NCI-H2029 treated with DMSO at 0.1 percent for 48 hours (cell line): ENCODE results near the gene ANTKMT.
"Not testable (repeated sequence)": the region's sequence is repeated elsewhere in the genome, so short reads cannot be mapped to it uniquely, and the experiment has no call there.

Source experiments
- DNase-seq: peaks from one replicate; lab custom pipeline; 2025; lab: John Stamatoyannopoulos, UW

ANTKMT gene

DNA sequence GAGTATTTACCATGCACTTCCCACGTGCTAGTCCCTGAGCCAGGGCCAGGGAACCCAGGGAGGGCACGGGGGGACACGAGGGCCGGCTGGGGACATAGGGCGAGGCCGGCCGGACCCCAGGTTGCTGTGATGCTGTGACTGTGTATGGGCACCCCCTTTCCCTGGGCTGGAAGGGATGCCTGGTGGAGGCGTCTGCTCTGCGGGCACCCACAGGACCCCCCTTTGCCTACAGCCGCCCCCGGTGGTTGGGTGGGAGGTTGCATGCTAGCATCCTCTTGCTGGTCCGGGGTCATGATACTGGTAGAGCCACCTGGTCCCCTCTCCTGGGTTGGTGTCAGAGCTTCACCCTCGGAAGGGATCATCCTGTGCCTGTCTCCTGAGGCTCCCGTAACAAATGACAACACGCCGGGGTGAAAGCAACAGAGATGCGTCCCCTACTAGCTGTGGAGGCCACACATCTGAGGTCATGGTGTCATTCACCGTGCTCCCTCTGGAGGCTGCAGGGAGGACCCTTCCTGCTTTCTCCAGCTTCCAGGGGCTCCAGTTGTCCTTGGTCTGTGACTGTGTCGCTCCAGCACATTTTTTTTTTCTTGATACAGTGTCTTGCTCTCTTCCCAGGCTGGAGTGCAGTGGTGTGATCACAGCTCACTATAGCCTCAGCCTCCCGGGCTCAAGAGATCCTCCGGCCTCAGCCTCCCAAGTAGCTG is 23.0 kb downstream of the ANTKMT start:
- no peak for DNase-seq

DNA sequence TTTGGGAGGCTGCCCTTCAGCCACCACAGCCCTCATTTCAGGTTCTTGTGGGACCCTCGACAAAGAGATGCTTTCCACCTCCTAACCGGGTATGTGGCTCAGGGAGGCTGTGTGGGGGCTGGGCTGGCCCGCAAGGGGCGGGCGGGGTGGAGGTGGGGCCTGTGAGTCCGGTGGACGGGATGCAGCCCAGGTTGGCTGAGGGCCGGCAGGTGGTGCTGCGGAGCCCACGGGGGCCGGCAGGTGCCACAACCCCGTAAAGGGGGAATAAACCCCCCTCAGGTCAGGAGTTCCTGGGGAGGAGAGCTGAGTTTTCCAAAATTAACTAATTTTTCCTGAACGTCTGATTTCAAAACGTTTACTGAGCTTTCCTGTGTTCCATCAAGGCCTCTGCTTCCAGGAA is 24.8 kb downstream of the ANTKMT start:
- no peak for DNase-seq

DNA sequence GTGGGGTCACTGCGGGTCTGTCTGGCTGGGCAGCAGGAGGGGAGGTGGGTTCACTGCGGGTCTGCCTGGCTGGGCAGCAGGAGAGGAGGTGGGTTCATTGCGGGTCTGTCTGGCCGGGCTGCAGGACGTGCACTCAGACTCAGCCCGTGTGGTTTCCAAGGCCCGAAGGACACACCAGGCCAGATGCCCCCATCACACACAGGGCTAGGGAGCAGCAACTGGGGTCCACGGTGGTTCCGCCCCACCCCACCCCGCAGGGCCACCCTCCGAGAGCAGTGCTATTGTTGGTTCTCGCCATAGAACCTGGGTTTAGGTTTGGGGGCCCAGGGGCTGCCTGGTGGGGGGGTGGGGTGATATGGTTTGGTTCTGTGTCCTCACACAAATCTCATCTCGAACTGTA is 25.7 kb downstream of the ANTKMT start:
- DNase-seq: no peak

DNA sequence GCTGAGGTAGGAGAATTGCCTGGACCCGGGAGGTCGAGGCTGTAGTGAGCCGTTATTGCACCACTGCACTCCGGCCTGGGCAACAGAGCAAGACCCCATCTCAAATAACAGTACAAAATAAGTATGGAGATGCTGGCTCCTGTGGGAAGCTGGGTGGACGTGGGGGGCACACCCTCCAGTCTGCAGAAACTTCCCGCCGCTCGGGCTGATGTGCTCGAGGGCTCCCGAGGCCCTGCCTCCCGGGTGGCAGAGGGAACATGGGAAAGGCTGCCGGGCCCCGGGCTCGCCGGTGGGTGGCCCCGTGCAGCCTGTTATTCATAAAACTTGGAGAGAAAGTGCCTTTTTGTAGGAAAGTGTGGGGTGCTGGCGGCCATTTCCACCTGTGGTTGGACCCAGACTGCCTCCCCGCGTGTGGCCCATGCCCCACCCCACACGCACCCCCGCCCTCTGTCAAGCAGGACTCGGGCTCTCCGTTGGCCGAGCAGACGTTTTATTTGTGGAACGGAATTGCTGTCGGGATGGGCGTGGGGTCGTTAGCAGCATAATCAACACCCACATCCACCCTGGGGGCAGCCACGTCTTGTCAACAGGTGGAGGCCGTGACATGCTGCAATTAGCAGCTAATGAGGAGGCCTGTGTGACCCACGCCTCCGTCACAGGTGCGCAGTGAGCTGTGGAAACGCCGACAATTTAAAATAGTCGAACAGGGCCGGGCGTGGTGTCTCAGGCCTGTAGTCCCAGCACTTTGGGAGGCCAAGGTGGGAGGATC is 27.2 kb downstream of the ANTKMT start:
- no peak for DNase-seq

DNA sequence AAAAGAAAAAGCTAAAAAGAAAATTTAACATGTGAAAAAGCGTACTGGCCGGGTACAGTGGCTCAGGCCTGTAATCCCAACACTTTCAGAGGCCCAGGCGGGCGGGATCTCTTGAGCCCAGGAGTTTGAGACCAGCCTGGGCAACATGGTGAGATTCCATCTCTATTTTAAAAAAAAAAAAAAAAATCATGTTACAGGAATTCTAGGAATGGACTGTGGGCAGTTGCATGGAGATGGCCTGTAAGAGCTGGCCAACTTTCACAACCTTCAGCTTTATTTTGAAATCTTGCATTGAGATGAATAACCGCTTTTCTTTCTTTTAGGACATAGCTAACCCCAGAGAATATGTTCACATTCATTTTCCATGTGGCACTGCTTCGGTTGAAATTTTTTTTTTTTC is 28.1 kb downstream of the ANTKMT start:
- DNase-seq: no peak

DNA sequence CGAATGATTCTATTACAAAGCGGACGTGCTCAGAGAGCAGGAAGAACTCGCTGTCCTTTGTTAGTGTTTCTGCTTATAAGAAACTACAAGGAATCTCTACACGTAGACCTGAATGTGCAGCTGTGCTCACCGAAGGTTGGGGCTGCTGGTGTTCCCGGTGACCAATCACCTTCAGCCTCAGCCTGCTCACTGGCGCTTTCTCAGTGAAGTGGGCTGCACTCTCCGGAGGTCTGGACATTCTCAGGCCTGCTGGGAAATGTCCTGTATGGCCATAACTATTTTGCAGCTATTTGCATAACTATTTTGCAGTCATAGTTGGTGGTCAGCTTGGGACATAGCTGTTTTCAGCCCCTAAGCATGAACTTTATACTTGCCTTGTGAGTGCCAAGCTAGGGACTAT is 29.5 kb downstream of the ANTKMT start:
- DNase-seq: no peak

DNA sequence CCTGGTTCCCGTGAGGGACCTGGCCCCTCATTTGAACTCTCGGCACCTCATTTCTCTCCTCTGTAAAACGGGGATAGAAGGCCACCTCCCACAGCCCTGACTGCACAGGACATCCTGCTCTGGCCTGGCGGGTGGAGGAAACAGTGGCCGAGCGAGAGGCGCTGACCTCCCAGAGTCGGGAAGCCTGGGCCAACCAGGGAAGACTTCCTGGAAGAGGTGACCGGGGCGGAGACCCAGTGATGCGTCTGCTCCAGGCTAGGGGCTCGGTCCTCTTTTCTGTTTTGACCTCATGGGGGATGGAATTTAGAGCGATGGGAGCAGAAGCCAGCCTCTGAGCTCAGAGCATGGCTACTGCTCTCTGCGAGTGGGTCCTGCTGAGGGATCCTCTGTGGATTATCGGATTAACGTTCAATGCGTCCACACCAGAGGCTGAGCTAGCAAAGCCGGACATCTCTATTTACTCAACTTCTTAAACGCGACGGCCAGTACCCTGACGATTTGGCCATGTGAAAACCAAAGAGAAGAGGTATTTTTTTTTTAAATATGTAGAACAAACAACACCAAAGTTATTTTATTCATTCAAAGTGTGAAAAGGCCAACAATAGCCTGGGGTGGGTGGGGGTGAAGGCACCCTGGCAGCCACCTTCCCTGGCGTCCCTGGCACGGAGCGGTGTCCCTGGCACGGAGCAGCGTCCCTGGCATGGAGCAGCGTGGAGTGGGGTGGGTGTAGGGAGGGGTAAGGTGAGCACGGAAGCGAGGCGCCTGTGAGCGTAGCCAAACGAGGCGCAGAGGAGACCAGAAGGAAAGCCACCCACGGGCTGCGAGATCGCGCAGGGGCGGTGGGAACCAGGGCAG is 30.4 kb downstream of the ANTKMT start:
- DNase-seq: no peak

DNA sequence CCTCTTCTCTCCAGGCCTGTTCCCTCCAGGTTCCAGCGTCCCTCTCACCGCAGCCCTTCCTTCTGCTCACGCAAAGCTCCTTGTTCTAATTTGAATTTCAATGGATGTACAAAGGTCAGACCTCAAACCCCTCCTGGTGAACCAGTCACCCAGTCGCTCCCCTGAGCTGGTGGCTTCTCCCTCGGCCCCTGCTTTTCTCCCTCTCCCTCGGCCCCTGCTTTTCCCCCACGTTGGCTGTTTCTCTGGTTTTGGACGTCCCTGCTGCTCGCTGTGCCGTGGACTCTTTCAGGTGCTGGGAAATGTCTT is 31.0 kb downstream of the ANTKMT start:
- DNase-seq: no peak

DNA sequence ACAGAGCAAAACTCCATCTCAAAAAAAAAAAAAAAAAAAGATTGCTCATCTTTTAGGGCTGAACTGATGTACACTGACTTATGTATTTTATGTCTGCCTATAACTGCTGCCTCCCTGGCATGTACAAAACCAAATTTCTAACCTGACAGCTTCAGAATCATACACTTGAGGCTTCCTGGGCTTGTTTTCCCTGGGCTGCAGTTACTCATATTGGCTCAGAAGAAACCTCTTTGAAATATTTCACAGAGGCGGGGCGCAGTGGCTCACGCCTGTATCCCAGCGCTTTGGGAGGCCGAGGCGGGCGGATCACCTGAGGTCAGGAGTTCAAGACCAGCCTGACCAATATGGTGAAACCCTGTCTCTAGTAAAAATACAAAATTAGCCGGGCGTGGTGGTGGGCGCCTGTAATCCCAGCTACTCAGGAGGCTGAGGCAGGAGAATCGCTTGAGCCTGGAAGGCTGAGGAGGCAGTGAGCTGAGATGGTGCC is 33.2 kb downstream of the ANTKMT start:
- DNase-seq: not testable (repeated sequence)

DNA sequence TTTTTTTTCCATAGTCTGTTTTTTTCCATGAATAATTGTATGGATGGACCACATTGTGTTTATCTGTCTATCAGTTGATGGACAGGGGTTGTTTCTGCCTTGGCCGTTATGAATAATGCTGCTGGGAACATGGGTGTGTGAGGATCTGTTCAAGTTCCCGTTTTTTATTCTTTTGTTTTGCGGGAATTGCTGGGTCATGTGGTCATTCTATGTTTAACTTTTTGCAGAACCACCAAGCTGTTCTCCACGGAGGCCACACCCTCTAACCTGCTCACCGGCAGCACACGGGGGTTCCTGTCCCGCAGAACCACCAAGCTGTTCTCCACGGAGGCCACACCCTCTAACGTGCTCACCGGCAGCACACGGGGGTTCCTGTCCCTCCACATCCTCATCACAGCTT is 33.7 kb downstream of the ANTKMT start:
- no peak for DNase-seq

DNA sequence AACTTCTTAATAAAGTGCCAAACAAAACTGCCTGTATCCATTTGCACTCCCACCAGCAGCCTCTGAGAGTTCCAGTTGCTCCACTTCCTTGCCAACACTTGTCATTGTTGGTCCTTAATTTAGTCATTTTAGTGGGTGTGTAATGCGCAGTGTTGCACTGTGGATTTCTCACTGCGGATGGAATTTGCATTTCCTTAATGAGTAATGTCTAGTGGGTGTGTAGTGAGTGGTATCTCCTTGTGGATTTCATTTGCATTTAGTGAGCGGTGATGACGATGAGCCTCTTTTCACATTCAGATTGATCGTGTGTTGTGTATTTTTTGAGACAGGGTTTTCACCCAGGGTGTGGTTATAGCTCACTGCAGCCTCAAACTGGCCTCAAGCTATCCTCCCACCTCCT is 35.5 kb downstream of the ANTKMT start:
- DNase-seq: no peak

DNA sequence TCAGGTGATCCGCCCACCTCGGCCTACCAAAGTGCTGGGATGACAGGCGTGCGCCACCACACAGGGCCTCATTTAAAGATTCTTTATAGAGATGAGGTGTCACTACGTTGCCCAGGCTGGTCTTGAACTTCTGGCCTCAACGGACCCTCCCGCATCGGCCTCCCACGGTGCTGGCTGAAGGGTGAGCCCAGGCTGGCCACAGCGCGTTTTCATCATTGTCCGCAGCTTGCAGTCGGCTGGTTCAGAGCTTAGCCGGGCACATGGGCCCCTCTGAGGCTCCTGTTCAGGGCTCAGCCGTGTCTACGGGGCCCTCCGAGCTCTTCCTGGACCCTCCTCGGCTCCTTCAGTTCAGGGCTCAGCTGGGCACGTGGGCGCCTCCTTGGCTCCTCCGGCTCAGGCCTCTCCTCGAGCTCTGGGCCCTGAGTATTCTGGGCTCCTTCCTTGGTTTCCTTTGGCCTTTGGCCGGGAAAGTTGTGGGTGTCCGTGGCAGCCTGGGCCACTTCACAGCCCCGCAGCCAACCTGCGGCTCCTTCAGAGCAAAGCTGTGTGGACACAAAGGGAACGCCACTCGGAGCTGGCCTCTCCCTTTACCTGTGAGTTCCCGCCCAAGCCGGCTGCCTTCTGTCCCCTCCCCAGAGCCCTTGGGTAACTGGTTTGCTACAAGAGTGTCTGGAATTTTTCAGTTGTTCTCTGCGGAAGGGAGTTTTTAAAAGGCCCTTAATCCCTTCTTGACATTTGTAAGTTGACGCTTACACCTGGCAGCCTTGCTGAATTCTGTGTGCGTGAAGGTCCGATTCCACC is 38.4 kb downstream of the ANTKMT start:
- DNase-seq: no peak

DNA sequence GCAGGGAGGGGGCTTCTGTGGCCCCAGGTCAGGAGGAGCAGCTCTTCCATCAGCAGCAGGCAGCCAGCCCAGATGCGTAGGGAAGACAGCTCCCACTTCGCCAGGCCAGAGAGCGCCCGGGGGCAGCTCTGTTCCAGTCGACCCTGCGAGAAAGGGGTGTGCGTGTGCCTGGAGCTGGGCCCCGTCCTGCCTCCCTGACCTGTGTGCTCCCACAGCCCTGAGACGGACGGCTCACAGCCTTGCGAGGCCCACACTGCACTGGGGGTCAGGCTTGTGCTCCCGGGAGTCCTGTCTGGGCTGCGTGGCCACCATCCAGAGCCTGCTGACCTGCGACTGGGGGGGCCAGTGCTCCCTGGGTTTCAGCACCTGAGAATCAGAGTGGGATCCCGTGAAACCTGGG is 39.1 kb downstream of the ANTKMT start:
- DNase-seq: no peak

DNA sequence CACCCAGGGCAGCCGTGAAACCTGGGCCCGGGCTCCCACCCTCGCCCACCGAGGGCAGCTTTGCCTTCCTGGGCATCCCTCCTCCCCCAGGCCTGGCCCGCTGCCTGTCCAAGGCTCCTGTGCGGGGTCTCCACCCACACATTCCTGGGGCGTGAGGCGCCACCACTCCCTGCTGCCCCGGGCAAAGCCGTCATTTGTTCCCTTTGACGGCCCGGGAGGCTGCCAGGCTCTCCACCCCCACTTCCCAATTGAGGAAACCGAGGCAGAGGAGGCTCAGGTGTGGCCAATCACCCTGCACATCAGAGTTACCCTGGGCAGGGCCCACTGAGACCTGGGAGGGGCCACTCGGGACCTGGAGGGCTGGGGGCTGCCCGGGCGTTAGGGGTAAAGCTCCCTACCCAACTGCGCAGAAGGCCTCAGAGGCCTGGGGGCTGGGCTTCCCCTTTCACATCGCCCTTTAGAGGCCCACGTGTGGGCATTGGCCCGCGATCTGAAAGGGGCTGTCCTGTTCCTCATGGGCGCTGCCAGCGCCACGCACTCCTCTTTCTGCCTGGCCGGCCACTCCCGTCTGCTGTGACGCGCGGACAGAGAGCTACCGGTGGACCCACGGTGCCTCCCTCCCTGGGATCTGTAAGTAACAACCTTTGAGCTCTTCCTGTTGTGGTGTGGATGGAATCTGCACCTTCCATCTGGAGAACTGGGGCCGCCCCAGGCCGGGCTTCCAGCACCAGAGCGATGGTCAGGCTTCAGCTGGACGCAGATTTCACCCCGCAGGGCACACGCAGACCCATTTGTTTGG is 39.8 kb downstream of the ANTKMT start, which contains the start of gene MSLN:
Gene MSLN (plus strand): TSS at position 190 of the 799 bp plus-strand sequence. CDS start 1,947 bp downstream, outside the sequence.
- DNase-seq: no peak

DNA sequence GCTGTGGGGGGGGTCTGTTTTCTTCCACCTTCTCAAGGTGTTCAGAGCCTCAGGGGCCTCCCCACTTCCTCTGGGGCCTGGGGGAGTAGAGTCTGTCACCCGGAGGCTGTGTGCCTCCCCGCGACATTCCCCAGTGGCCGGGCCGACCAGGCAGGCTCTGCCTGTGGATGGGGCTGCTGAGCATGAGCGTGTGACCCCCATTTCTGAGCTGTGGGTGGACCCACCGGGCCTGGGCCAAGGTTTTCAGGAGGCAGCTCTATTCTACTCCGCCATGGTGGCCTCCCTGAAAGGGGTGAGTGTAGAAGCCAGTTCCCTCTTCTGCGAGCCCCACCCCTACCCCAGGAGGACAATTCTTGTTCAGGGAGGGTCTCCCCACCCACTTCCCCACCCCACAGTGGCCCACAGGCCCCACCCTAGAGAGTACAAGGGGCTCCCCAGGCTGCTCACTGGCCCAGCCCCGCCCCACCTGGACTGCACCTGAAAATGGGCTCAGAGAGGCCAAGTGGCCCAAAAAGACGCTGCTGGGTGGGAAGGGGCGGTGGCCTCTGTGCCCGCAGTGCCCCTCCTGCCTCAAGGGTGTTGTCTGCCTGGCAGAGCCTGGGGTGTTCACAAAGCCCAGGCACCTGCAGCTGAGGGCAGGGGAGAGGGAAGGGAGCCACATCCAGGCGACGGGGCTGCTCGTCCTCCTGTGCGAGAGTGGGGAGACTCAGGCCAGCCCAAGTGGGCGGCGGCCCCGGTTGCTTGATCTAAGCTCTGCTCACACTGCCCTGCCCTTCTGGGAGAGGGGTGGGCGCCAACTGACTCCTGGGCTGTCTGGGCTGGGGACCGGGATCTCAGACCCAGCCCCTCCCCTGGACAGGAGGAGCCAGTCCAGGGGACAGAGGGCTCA is 40.9 kb downstream of the ANTKMT start:
- DNase-seq: no peak

DNA sequence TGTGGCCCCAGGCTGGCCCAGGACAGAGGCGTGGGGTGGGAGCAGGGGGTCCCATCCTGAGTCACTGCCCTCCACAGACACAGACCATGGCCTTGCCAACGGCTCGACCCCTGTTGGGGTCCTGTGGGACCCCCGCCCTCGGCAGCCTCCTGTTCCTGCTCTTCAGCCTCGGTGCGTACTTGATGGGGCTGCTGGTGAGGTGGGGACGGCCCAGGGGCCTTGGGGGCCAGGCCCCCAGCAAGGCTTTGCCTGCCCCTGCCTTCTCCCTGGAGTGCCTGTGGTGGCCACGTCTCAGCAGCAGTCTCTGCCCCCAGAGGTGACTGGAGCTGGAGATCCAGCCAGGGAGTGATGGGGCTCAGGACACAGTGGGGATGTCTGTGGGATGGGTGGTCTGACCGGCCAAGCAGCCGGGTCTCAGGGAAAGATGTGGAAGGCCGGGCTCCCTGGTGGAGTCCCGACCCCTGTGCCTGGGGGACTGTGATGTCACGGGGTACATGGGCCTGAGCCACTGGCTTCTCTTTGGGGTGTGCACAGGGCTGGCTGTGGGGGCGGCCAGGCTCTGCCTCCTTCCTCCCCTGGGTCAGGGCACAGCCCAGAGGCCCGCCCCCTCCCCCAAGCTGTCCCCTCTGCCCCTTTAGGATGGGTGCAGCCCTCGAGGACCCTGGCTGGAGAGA is 41.8 kb downstream of the ANTKMT start:
- no peak for DNase-seq

DNA sequence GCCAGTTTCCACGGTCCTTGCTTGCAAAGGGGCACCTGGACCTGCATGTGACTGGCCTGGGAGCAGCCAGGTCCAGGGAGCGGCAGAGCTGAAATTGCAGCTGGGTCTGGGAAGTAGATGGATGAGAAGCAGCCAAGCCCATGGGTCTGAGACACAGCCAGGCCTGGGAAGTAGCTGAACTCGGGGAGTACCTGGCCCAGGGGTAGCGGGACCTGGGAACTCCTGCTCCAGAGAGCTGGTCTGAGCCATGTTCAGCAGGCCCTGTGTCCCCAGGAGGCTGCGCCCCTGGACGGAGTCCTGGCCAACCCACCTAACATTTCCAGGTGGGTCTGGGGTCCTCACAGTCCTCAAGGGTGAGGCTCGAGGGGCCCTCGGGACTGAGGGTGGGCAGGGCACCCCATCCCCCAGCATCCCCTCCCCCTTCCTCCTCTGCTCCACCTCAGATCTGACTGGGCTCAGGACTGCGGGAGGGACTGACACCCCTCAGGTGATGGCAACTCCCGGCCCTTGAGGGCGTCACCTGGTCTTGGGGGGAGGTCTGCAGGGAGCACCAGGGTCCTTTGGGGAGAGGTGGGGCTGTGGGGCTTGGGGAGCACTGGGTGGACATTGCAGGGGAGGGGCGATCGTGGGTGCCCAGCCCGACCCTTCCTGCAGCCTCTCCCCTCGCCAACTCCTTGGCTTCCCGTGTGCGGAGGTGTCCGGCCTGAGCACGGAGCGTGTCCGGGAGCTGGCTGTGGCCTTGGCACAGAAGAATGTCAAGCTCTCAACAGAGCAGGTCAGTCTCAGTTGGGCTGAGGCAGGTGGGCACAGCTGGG is 42.6 kb downstream of the ANTKMT start:
- no peak for DNase-seq

DNA sequence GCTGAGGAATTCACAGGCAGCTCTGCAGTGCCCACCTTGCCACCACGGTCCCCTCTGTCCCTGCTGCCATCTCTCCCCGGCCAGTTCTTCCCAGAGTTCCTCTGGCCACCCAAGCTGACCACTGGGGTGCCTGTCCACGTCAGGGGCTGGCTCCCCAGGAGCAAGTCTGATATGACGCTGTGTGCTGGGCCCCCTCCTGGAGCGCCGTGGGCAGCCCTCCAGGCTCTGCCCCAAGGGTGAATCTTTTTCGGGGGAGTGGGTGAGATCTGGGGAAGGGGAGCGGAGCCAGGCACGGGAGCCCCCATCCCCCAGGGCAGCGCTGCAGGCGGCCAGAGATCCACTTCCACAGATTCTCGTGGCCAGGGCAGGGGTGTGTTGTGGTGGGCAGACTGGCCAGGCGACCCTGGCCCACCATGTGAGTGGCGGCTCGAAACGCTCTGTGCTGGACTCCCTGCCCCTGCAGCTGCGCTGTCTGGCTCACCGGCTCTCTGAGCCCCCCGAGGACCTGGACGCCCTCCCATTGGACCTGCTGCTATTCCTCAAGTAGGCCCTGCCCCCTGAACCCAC is 43.3 kb downstream of the ANTKMT start:
- DNase-seq: no peak
